ENCODE measurements around the gene ERAL1. TPM values are rescaled to one million over a fixed set of nuclear protein-coding genes. Genes with fewer than 3 reads are reported as not detected.

Gene ERAL1
- total and polyA plus RNA-seq, 2 of the 13 experiments (the other 11 are each of a cell fraction or from before 2014, with no cell fraction given), result 46.9 to 72.2 TPM

- TF ChIP-seq ATM (IDR thresholded peaks at IDR 0.05; ENCODE audit: borderline replicate concordance) (no peak), HIVEP1 (CRISPR knock-in tag; IDR thresholded peaks at IDR 0.05) (peak; percentile 85), ZBTB8A (CRISPR knock-in tag; IDR thresholded peaks at IDR 0.05; ENCODE audit: borderline replicate concordance, low read depth) (no peak; the same call in 1 of the 2 replicates), ZNF788 (CRISPR knock-in tag; IDR thresholded peaks at IDR 0.05; ENCODE audit: borderline replicate concordance) (peak; percentile 9; the same call in 1 of the 2 replicates), ZNF629 (CRISPR knock-in tag; conservative IDR thresholded peaks at IDR 0.05) (peak; percentile 16; the same call in 1 of the 2 replicates), NFKB2 (CRISPR knock-in tag; IDR thresholded peaks at IDR 0.05; ENCODE audit: borderline replicate concordance) (no peak), ZNF430 (CRISPR knock-in tag; IDR thresholded peaks at IDR 0.05) (peak; percentile 88), ZSCAN20 (CRISPR knock-in tag; IDR thresholded peaks at IDR 0.05; ENCODE audit: borderline replicate concordance) (peak; percentile 26; the same call in 1 of the 2 replicates), ZFP82 (CRISPR knock-in tag; IDR thresholded peaks at IDR 0.05; ENCODE audit: borderline replicate concordance) (no peak), ZBTB20 (CRISPR knock-in tag; IDR thresholded peaks at IDR 0.05; ENCODE audit: borderline replicate concordance, low read depth) (peak; percentile 71; the same call in 1 of the 2 replicates), KDM5A (IDR thresholded peaks at IDR 0.05; ENCODE audit: borderline replicate concordance, low read length) (peak; percentile 53; the same call in 1 of the 2 replicates), RARA (CRISPR knock-in tag; IDR thresholded peaks at IDR 0.05) (no peak), HCFC1 (IDR thresholded peaks at IDR 0.05; ENCODE audit: low read depth, low read length) (no peak), ESRRA (CRISPR knock-in tag; IDR thresholded peaks at IDR 0.05; ENCODE audit: low read depth) (no peak), ZBTB38 (CRISPR knock-in tag; IDR thresholded peaks at IDR 0.05) (peak; percentile 82), TEF (CRISPR knock-in tag; IDR thresholded peaks at IDR 0.05) (no peak)
- TF ChIP-seq, protein P1, sequence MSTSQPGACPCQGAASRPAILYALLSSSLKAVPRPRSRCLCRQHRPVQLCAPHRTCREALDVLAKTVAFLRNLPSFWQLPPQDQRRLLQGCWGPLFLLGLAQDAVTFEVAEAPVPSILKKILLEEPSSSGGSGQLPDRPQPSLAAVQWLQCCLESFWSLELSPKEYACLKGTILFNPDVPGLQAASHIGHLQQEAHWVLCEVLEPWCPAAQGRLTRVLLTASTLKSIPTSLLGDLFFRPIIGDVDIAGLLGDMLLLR (CRISPR knock-in tag; IDR thresholded peaks at IDR 0.05), result no peak
- TF ChIP-seq, protein P2, sequence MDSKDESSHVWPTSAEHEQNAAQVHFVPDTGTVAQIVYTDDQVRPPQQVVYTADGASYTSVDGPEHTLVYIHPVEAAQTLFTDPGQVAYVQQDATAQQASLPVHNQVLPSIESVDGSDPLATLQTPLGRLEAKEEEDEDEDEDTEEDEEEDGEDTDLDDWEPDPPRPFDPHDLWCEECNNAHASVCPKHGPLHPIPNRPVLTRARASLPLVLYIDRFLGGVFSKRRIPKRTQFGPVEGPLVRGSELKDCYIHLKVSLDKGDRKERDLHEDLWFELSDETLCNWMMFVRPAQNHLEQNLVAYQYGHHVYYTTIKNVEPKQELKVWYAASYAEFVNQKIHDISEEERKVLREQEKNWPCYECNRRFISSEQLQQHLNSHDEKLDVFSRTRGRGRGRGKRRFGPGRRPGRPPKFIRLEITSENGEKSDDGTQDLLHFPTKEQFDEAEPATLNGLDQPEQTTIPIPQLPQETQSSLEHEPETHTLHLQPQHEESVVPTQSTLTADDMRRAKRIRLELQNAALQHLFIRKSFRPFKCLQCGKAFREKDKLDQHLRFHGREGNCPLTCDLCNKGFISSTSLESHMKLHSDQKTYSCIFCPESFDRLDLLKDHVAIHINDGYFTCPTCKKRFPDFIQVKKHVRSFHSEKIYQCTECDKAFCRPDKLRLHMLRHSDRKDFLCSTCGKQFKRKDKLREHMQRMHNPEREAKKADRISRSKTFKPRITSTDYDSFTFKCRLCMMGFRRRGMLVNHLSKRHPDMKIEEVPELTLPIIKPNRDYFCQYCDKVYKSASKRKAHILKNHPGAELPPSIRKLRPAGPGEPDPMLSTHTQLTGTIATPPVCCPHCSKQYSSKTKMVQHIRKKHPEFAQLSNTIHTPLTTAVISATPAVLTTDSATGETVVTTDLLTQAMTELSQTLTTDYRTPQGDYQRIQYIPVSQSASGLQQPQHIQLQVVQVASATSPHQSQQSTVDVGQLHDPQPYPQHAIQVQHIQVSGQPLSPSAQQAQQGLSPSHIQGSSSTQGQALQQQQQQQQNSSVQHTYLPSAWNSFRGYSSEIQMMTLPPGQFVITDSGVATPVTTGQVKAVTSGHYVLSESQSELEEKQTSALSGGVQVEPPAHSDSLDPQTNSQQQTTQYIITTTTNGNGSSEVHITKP (CRISPR knock-in tag; IDR thresholded peaks at IDR 0.05; ENCODE audit: low read depth), result 0 out of 2 replicates have a peak, but pooled peaks have one; percentile 31
- TF ChIP-seq, protein P3, sequence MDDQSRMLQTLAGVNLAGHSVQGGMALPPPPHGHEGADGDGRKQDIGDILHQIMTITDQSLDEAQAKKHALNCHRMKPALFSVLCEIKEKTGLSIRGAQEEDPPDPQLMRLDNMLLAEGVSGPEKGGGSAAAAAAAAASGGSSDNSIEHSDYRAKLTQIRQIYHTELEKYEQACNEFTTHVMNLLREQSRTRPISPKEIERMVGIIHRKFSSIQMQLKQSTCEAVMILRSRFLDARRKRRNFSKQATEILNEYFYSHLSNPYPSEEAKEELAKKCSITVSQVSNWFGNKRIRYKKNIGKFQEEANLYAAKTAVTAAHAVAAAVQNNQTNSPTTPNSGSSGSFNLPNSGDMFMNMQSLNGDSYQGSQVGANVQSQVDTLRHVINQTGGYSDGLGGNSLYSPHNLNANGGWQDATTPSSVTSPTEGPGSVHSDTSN (CRISPR knock-in tag; IDR thresholded peaks at IDR 0.05; ENCODE audit: borderline replicate concordance), result no peak
- TF ChIP-seq, protein P4, sequence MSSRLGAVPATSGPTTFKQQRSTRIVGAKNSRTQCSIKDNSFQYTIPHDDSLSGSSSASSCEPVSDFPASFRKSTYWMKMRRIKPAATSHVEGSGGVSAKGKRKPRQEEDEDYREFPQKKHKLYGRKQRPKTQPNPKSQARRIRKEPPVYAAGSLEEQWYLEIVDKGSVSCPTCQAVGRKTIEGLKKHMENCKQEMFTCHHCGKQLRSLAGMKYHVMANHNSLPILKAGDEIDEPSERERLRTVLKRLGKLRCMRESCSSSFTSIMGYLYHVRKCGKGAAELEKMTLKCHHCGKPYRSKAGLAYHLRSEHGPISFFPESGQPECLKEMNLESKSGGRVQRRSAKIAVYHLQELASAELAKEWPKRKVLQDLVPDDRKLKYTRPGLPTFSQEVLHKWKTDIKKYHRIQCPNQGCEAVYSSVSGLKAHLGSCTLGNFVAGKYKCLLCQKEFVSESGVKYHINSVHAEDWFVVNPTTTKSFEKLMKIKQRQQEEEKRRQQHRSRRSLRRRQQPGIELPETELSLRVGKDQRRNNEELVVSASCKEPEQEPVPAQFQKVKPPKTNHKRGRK (CRISPR knock-in tag; IDR thresholded peaks at IDR 0.05), result no peak
These were observed 42.3 kb downstream of the ERAL1 start, which contains the start of gene FLOT2 (continued) for GRCh38 chr17:28896884-28897768.

Data from HepG2 (cell line).